ENCODE results near the gene FAR1.
A peak's percentile ranks its signal among the peaks of the same experiment; 100 is the strongest.
"Not testable (repeated sequence)": the region's sequence is repeated elsewhere in the genome, so short reads cannot be mapped to it uniquely, and the experiment has no call there.

FAR1 gene

DNA sequence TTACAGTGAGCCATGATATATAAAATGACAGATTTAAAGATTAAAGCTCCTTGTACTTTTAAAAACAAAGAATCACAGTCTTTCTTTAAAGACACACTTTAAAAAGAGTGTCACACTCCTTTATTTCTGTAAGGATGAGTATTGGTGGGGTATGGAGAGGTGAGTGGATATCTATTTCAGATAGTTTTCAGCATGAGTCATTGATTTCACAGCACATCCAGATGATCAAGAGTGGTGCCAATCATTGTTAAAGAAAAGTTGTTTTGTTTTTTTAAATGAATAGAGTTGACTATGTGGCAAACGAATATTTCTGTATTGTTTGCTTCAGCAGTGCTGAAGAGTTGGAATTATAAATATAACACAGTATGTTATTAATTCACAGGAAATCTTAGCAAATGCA, 52.5 kb downstream of the FAR1 start:
- DNase-seq, result no peak

DNA sequence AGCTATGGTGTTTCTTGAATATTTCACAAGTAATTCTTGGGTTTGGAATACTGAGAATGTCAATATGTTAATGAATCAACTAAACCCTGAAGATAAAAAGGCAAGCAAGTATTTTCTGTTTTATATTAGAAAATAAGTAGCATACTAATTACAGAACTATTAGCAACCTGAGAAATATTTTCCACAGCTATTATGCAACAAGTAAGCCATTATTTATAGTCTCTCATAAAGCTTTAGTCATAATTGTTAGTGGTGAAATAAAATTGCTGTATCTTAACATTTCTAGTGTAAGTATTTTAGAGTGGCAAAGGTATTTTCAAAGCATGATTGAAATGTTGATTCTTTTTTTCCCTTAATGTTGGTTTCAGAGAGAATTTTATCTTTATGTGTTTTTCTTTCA, 53.3 kb downstream of the FAR1 start:
- DNase-seq, result no peak

- no peak for DNase-seq
Measured at GRCh38 chr11:13726456-13726855, 58.0 kb downstream of the FAR1 start.

- no peak for DNase-seq
Measured at GRCh38 chr11:13728076-13728475, 59.6 kb downstream of the FAR1 start.

GRCh38 chr11:13734530-13734929, 66.1 kb downstream of the FAR1 start:
- no peak for DNase-seq

DNA sequence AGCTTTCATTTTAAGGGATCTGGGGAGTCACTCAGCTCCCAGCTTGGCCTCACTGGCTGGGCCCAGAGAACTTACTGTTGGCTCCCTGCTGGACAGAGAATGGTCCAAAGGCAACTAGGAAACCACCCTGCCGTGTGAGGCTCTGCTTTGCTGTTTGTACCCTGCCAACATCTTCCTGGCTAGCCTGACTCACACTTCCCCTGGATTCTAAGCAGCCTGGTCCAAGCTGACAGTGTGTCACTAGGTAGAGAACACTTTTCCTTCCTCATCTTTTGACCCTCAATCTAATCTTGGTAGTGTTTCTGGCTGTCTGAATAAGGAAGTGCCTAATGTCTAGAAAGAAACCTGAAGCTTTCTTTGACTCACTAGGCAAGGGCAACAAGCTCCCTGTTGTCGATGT, 76.7 kb downstream of the FAR1 start:
- DNase-seq, result no peak

DNA sequence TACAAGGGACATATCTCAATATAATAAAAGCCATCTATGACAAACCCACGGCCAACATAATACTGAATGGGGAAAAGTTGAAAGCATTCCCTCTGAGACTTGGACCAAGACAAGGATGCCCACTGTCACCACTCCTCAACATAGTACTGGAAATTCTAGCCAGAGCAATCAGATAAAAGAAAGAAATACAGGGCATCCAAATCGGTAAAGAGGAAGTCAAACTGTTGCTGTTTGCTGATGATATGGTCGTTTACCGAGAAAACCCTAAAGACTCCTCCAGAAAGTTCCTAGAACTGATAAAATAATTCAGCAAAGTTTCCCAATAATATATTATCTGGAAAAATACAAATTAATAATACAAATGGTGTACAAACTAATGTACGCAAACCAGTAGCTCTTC, 84.8 kb downstream of the FAR1 start:
- not testable (repeated sequence) for DNase-seq

DNA sequence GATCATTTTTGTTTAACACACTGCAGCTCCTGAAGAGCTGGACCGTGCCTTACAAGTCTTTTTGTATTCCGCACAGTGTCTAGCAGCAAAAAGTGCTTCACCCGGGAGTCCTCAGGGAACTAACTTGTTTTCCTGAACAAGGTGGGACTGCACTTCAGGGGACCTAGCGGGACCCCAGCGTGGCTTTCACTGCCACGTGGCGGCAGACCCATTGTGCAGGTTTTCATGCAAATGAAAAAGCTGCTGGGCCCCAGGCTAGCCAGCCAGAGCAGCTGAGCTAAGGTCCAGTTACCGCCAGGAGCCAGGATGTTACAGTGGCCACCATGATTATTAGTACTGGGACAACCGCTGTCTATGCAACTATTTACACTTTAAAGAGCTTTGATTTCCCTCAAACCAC, 90.6 kb downstream of the FAR1 start:
- no peak for DNase-seq

- no peak for DNase-seq
Measured at GRCh38 chr11:13760115-13760514, 91.6 kb downstream of the FAR1 start.

GRCh38 chr11:13761250-13761649, 92.8 kb downstream of the FAR1 start:
- DNase-seq, result no peak

- DNase-seq, result no peak
Measured at GRCh38 chr11:13761716-13762115, 93.2 kb downstream of the FAR1 start.

DNA sequence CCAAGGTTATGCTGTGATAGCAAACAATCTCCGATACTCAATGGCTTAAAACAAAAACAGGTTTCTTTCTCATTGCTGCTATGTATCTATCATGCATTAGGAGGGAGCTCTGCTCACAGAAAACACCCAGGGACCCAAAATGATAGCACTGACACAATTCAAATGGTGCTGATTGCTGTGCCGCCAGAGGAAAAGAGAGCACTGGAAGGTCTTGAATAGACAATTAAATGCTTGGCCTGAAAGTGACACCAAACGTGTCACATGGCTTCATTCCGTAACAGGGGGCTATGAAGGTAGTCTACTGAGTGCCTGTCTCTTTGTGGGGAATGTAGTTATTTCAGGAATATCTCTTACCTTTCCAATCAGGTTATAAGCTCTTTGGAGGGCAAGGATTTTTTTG, 94.2 kb downstream of the FAR1 start:
- no peak for DNase-seq

GRCh38 chr11:13763341-13763740, 94.9 kb downstream of the FAR1 start:
- DNase-seq, result peak; percentile 76

DNA sequence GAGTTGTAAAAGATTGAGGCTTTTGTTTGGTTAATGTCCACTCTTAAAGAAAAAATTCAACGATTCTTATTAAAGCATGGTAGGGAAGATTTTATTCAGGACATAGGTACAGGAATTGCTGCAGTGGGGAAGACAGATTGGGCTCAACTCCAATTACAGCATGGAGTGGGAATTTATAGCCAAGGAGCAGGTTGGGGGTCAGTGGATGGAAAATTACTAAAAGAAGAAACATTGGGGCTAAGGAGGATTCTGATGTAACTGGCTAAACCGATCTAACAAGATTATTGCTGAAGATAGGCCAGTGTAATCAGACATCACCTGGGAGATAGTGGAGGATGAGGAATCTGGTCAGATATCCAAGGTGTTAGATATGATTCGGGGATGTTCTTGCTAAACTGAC, 97.4 kb downstream of the FAR1 start:
- no peak for DNase-seq

DNA sequence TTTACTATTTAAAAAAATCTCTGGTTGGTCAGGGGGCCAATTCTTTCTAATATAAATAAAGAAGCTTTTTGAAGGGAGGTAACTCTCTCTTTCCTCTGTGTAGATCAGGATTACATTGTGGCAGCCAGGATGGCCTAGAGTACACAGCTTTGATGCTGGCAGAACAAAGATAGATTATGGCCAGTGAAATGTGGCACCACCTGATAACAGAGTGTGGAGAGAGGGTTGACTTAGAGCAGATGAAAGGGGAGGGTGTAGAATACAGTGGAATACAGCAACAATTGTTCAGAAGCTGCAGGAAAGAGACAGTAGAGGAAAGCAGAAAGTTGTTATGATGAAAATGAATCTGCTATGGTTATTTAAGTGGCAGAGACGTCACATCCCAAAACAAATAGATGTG, 99.0 kb downstream of the FAR1 start:
- DNase-seq, result no peak

GRCh38 chr11:13769188-13769587, 100.7 kb downstream of the FAR1 start:
- no peak for DNase-seq

- DNase-seq, result no peak
Measured at GRCh38 chr11:13771151-13771550, 102.7 kb downstream of the FAR1 start.

DNA sequence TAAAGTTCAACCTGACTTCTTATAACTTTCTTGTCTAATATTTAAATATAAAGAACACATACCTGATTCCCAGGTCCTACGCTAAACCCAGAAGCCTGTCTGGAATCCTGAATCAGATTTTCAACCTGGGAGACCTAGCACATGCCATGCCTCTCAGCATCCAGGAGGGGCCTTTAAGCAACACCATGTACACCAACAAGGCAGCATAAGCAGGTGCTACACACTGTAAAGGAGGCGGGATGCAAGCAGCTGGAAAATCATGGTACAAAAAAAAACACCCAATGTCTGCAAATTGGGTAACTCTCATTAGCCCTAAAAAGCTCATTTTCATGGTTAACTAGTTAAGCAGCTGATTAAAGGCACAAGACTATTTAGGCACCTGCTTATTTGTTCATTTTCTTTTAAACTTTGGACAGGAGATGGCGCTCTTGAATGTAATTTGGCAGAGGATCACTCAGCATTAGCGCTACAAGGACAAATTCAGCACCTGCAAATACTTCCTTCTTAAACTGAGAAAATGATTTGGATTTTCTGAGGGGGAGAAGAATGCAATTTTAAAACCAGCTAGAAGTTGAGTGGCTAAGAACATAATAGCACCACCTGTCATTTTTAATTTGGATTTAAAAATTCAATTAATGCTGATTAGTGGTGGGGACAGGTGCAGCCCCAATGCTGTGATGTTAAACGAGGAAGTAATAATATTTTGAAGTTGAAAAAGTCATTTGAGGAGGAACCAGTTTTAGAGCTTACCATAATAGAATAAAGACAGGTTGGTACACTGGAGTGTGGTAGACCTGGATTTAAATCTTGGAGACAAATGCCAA, 104.0 kb downstream of the FAR1 start:
- DNase-seq, result peak; percentile 57

DNA sequence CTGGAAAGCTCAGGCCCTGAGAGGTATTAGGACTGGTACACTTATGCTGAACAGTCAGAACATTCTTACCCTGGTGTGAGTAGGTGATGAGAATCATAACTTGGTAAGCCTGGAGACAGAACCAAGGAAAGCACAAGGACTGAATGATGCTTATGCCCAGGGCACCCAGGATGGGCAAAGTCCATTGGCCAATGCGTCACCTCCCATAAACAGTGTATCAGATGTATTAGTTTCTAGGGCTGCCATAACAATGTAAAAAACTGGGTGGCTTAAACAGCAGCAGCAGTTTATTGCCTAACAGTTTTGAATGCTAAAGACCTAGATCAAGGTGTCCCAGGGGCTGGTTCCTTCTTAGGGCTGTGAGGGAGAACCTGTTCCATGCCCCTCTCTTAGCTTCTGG, 107.0 kb downstream of the FAR1 start:
- no peak for DNase-seq

DNA sequence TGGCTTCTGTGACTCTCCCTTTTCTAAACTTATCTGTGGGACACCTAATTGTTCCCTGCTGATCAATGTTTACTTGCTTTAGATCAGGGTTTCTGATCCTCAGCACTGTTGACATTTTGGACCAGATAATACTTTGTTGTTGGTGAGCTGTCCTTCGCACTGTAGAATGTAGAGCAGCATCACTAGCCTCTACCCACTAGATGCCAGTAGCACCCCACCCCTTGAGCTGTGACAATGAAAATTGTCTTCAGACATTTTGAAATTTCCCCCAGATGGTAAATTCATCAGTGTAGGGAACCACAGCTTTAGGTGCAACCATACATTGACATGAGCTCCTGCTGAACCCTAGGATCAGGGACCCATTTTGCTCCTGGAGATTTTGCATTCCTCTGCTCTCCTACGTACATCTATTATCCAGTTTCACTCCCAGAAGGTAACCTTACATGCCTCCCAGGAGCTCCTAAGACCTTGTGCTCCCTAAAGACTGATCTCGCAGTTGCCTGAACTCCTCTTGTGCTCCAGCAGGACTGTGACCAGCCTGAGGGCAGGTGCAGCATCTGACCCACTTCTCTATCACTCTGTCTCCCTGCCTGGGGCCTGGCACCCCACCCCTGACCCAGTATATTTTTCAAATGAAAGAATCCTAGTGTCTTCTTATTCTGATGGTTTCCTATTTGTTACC, 107.8 kb downstream of the FAR1 start:
- DNase-seq, result peak; percentile 24

- no peak for DNase-seq
Measured at GRCh38 chr11:13777341-13777985, 109.0 kb downstream of the FAR1 start.

DNA sequence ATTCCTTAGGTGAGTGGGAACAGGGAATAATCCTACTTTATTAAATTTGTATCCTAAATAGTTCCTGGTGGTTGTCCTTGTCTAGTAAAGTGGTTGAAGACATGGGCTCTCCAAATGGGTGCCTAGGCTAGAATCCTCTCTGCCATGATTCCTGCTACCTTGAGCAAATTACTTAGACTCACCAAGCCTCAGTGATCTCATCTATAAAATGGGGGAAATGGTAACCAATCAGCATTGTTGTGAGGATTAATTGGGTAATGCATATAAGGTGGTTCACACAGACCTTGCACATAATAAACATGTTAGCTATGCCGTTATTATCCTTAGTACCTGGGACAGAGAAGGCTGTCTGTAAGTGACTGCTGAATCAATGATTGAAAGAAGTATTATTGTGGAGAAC, 109.9 kb downstream of the FAR1 start:
- DNase-seq, result no peak

- DNase-seq, result peak; percentile 83
Measured at GRCh38 chr11:13781153-13781552, 112.7 kb downstream of the FAR1 start.
